Naive thymus-derived CD4-positive, alpha-beta T cell (primary cell): Measurements from ENCODE around the gene EPHA3. TPM values are rescaled to one million over a fixed set of nuclear protein-coding genes. Genes with fewer than 3 reads are reported as not detected.

Source experiments
- ATAC-seq: fragments of 150-1000 bp; cut with Tn5 transposase; 2 replicates; pipeline ENCODE4 v1.10.0; 2021; ENCODE audit warnings: mild to moderate bottlenecking, moderate library complexity
- CTCF ChIA-PET: fragments of 350-600 bp; sonication (Branson Sonifier 250); formaldehyde crosslinking; loops from one replicate; lab custom pipeline; 2021; ENCODE audit warnings: antibody characterized with exemption; lab: Charles Lee
- POLR2A ChIA-PET: fragments of 350-600 bp; sonication (Branson Sonifier 250); formaldehyde crosslinking; loops from one replicate; lab custom pipeline; 2021; ENCODE audit warnings: antibody characterized with exemption, inconsistent platforms; lab: Charles Lee
- DNase-seq, 9 donors: peaks; one replicate each; pipeline versions ENCODE4 v3.0.0 to v3.0.0-alpha.2; 2020 to 2022; ENCODE audit warnings: mixed read lengths in 1 of 9
- H3K27ac ChIP-seq: one replicate; pipeline ENCODE4 v1.7.0; 2013; ENCODE audit warnings: mild to moderate bottlenecking, low read depth, low read length, moderate library complexity
- H3K27me3 ChIP-seq, 2 donors: one replicate each; pipeline ENCODE4 v1.7.0; 2013; ENCODE audit warnings: low read length in 2 of 2, mild to moderate bottlenecking in 2 of 2, moderate library complexity in 2 of 2; ENCODE audit not compliant: control insufficient read depth in 2 of 2, insufficient read depth in 2 of 2
- H3K36me3 ChIP-seq, 3 experiments: 1 replicate in 2 of 3; 2 replicates in 1 of 3; pipeline ENCODE4 v1.7.0; 2013; ENCODE audit warnings: low read length in 3 of 3, mild to moderate bottlenecking in 3 of 3, moderate library complexity in 1 of 3; ENCODE audit not compliant: insufficient read depth in 3 of 3, control insufficient read depth in 2 of 3
- H3K4me1 ChIP-seq, 2 donors: one replicate each; pipeline ENCODE4 v1.7.0; 2013; ENCODE audit warnings: low read length in 2 of 2, mild to moderate bottlenecking in 2 of 2, moderate library complexity in 1 of 2; ENCODE audit not compliant: control insufficient read depth in 2 of 2, insufficient read depth in 2 of 2
- H3K4me3 ChIP-seq: 2 replicates; pipeline ENCODE4 v1.7.0; 2013; ENCODE audit warnings: mild to moderate bottlenecking, low read length
- H3K9me3 ChIP-seq, 3 experiments: 1 replicate in 2 of 3; 2 replicates in 1 of 3; pipeline ENCODE4 v1.7.0; 2013; ENCODE audit warnings: low read length in 3 of 3; ENCODE audit not compliant: control insufficient read depth in 2 of 3
- H3K27ac Mint-ChIP-seq, 9 donors: one replicate each; pipeline ENCODE4 v1.8.0; 2020 to 2022; ENCODE audit warnings: mixed read lengths in 9 of 9, mild to moderate bottlenecking in 8 of 9, moderate library complexity in 5 of 9, inconsistent platforms in 2 of 9
- H3K27me3 Mint-ChIP-seq, 5 donors: one replicate each; pipeline ENCODE4 v1.8.0; 2021 to 2022; ENCODE audit warnings: mixed read lengths in 5 of 5, mild to moderate bottlenecking in 1 of 5
- H3K36me3 Mint-ChIP-seq, 5 donors: one replicate each; pipeline ENCODE4 v1.8.0; 2020 to 2022; ENCODE audit warnings: mixed read lengths in 5 of 5, mild to moderate bottlenecking in 3 of 5, inconsistent platforms in 1 of 5
- H3K4me1 Mint-ChIP-seq, 7 donors: one replicate each; pipeline ENCODE4 v1.8.0; 2020 to 2022; ENCODE audit warnings: mixed read lengths in 7 of 7, mild to moderate bottlenecking in 3 of 7, inconsistent platforms in 1 of 7
- H3K4me3 Mint-ChIP-seq, 10 donors: one replicate each; pipeline ENCODE4 v1.8.0; 2020 to 2022; ENCODE audit warnings: mild to moderate bottlenecking in 10 of 10, mixed read lengths in 10 of 10, moderate library complexity in 6 of 10, inconsistent platforms in 2 of 10
- H3K9me3 Mint-ChIP-seq, 11 donors: one replicate each; pipeline ENCODE4 v1.8.0; 2020 to 2022; ENCODE audit warnings: mixed read lengths in 11 of 11, mild to moderate bottlenecking in 4 of 11, inconsistent platforms in 1 of 11, moderate library complexity in 1 of 11
- intact Hi-C, 2 donors: fragments of 100-400 bp; cut with micrococcal nuclease; formaldehyde crosslinking; loops; one replicate each; pipeline ENCODE4 v1.15.1; 2023
- polyA plus RNA-seq, 2 donors: library from polyadenylated mRNA; unstranded; fragments of 300-500 nt; fragmentation: Illumina TruSeq; gene quantifications; one replicate each; pipeline ENCODE4 v1.2.3, GENCODE V29; 2021
- total RNA-seq, 6 experiments: library from RNA in 5 of 6; stranded (reverse) in 5 of 6; gene quantifications; 1 replicate in 5 of 6; 2 replicates in 1 of 6; pipeline ENCODE4 v1.2.3 and lab custom pipeline; 2021 to 2026

The EPHA3 gene
- total and polyA plus RNA-seq, 7 experiments from 2014 or later = not detected

- no peaks in the 10 kb centered on the region for H3K36me3 ChIP-seq
- Mint-ChIP-seq H3K27me3 (no peaks in the 10 kb centered on the region), H3K27ac (no peak overlapping the region), H3K36me3 (no peaks in the 10 kb centered on the region), H3K4me1 (no peaks in the 10 kb centered on the region), H3K4me3 (no peak overlapping the region), H3K9me3 (peaks cover 0 to 8% (median 0%) of the 10 kb centered on the region in 11 donors)
- H3K4me3 ChIP-seq = no peak overlapping the region
- no peaks in the 10 kb centered on the region for H3K9me3 ChIP-seq
- ChIA-PET CTCF (no interaction called here), POLR2A (no interaction called here)
- H3K4me1 ChIP-seq = no peaks in the 10 kb centered on the region
- ATAC-seq (no peak), DNase-seq (no peak)
- no peaks in the 10 kb centered on the region for H3K27me3 ChIP-seq
- intact Hi-C loops = no loop called here
- H3K27ac ChIP-seq = no peak overlapping the region
These were observed 127.2 kb downstream of the EPHA3 start for GRCh38 chr3:89234620-89235019.

DNA sequence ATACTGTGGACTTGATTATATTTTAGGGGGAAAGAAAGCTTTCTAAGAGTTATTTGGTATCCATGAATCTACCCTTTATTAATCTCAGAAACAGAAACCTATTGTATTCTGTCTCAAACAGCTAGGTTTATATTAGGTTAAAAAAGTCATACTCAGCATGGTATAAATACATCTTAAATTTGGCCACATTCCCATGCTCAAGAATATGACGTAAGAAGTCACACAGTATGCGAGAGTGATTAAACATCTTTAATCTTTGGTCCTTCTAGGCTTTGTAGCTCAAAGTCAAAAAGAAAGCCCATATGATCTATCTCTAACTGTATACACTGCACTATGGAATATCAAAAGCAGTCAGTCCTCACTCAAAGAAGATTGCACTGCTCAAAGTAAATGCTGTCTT, 131.4 kb downstream of the EPHA3 start:
- no peaks in the 10 kb centered on the region for H3K4me1 Mint-ChIP-seq
- ChIA-PET POLR2A (no interaction called here), CTCF (no interaction called here)
- H3K27ac Mint-ChIP-seq = no peak overlapping the region
- no peaks in the 10 kb centered on the region for H3K36me3 Mint-ChIP-seq
- peaks cover 0 to 5% (median 0%) of the 10 kb centered on the region in 11 donors for H3K9me3 Mint-ChIP-seq
- H3K4me1 ChIP-seq = no peaks in the 10 kb centered on the region
- H3K9me3 ChIP-seq = no peaks in the 10 kb centered on the region
- H3K4me3 Mint-ChIP-seq = no peak overlapping the region
- no peaks in the 10 kb centered on the region for H3K27me3 Mint-ChIP-seq
- intact Hi-C loops = no loop called here
- H3K27ac ChIP-seq = no peak overlapping the region
- H3K36me3 ChIP-seq = no peaks in the 10 kb centered on the region
- no peak for DNase-seq
- ATAC-seq = no peak
- no peaks in the 10 kb centered on the region for H3K27me3 ChIP-seq
- H3K4me3 ChIP-seq = no peak overlapping the region

GRCh38 chr3:89239774-89240173, 132.4 kb downstream of the EPHA3 start:
- H3K9me3 ChIP-seq = no peaks in the 10 kb centered on the region
- H3K4me1 ChIP-seq = no peaks in the 10 kb centered on the region
- H3K4me3 ChIP-seq = no peak overlapping the region
- H3K27ac ChIP-seq = no peak overlapping the region
- H3K27ac Mint-ChIP-seq = no peak overlapping the region
- intact Hi-C loops = no loop called here
- H3K36me3 ChIP-seq = no peaks in the 10 kb centered on the region
- H3K4me1 Mint-ChIP-seq = no peaks in the 10 kb centered on the region
- H3K9me3 Mint-ChIP-seq = peaks cover 0 to 5% (median 0%) of the 10 kb centered on the region in 11 donors
- DNase-seq (no peak), ATAC-seq (no peak)
- no peaks in the 10 kb centered on the region for H3K27me3 Mint-ChIP-seq
- POLR2A ChIA-PET = no interaction called here
- no peak overlapping the region for H3K4me3 Mint-ChIP-seq
- CTCF ChIA-PET = no interaction called here
- H3K36me3 Mint-ChIP-seq = no peaks in the 10 kb centered on the region
- no peaks in the 10 kb centered on the region for H3K27me3 ChIP-seq

DNA sequence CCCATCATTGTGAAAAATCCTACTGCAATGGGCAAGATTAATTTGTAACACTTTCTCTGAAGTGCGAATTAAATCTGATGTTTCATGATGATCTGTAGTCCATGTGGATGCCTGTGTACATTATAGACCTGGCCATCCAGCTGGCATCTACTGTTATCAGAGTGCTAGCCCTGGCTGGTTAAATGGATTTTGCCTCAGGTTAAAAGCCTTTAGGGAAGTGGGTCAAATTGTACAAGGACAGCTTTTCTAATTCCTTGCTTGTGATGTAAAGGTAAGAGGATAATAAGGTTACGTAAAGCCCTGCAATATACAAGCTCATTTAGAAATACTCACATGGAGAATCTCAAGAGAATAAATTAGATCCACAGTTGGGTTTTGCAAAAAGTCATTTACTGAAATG, 138.2 kb downstream of the EPHA3 start:
- H3K4me3 ChIP-seq = no peak overlapping the region
- Mint-ChIP-seq H3K4me1 (no peaks in the 10 kb centered on the region), H3K4me3 (no peak overlapping the region), H3K27me3 (no peaks in the 10 kb centered on the region), H3K36me3 (no peaks in the 10 kb centered on the region), H3K9me3 (peaks cover 0 to 20% (median 0%) of the 10 kb centered on the region in 11 donors), H3K27ac (no peak overlapping the region)
- no peaks in the 10 kb centered on the region for H3K36me3 ChIP-seq
- ChIA-PET CTCF (no interaction called here), POLR2A (no interaction called here)
- no peaks in the 10 kb centered on the region for H3K9me3 ChIP-seq
- DNase-seq = no peak
- no peaks in the 10 kb centered on the region for H3K27me3 ChIP-seq
- H3K4me1 ChIP-seq = no peaks in the 10 kb centered on the region
- no peak for ATAC-seq
- intact Hi-C loops = no loop called here
- no peak overlapping the region for H3K27ac ChIP-seq

DNA sequence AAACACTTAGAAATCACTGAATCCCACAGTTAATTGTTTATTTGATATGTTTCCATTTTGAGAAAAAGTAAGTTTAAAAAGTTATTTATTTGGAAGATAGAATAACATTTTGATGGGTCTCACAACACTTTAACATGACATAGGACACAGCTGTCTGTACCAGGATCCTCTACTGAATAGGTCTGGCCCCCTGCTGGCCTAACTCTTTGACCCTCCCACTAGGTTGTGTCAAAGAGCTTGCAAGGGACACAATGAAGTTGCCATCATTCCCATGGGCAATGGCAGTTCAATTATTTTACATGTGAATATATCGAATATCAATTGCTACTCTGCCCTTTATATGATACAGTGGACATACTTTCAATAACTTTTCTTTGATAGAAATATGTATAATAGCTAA, 138.9 kb downstream of the EPHA3 start:
- H3K9me3 ChIP-seq = no peaks in the 10 kb centered on the region
- H3K27me3 ChIP-seq = no peaks in the 10 kb centered on the region
- no peak overlapping the region for H3K4me3 ChIP-seq
- no peaks in the 10 kb centered on the region for H3K36me3 ChIP-seq
- Mint-ChIP-seq H3K4me3 (no peak overlapping the region), H3K4me1 (no peaks in the 10 kb centered on the region), H3K9me3 (peaks cover 0 to 20% (median 0%) of the 10 kb centered on the region in 11 donors), H3K27me3 (no peaks in the 10 kb centered on the region), H3K27ac (no peak overlapping the region), H3K36me3 (no peaks in the 10 kb centered on the region)
- H3K27ac ChIP-seq = no peak overlapping the region
- H3K4me1 ChIP-seq = no peaks in the 10 kb centered on the region
- ChIA-PET CTCF (no interaction called here), POLR2A (no interaction called here)
- intact Hi-C loops = no loop called here
- no peak for ATAC-seq
- no peak for DNase-seq

DNA sequence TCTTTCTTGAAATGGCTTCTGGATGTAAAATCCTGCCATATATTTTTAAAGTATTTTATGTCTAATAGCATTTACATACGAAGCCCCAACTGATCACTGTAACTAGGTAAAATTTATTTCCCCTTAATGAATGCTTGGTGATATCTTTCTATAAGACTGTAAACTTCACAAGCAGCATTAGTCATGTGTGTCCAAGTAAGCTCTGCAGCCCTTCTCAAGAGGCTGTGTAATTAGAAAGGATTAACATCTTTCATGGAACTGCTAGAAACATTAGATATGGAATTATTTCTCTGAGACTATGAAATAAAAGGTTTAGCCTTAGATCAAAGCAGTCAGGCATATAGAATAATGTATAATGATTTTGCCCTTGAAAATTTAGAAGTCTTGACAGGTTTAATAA, 143.3 kb downstream of the EPHA3 start:
- H3K27ac ChIP-seq = no peak overlapping the region
- peaks cover 0 to 20% (median 0%) of the 10 kb centered on the region in 11 donors for H3K9me3 Mint-ChIP-seq
- ATAC-seq = no peak
- no peak for DNase-seq
- ChIA-PET CTCF (no interaction called here), POLR2A (no interaction called here)
- H3K4me3 ChIP-seq = no peak overlapping the region
- H3K36me3 Mint-ChIP-seq = no peaks in the 10 kb centered on the region
- no peaks in the 10 kb centered on the region for H3K4me1 ChIP-seq
- no peaks in the 10 kb centered on the region for H3K9me3 ChIP-seq
- H3K36me3 ChIP-seq = no peaks in the 10 kb centered on the region
- H3K27me3 Mint-ChIP-seq = no peaks in the 10 kb centered on the region
- intact Hi-C loops = no loop called here
- H3K27ac Mint-ChIP-seq = no peak overlapping the region
- no peaks in the 10 kb centered on the region for H3K4me1 Mint-ChIP-seq
- no peak overlapping the region for H3K4me3 Mint-ChIP-seq
- H3K27me3 ChIP-seq = no peaks in the 10 kb centered on the region

DNA sequence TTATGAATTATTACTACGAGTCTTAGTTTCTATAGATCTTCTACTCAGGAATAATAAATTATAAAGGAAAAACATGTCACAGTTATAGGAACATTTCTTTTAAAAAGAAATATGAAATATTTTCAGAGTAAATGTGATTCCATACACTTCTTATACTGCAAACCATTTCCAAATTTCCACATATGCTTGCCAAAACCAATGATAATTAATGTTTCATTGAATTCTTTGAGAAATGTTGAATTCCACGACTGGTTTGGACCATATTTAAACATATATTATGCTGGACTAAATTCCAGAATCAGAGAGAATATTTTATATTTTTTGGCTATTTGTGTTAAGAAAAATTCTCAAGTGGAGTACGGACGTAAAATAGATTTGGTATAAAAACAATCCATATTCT, 144.6 kb downstream of the EPHA3 start:
- Histone ChIP-seq H3K27me3 (no peaks in the 10 kb centered on the region), H3K9me3 (no peaks in the 10 kb centered on the region), H3K4me1 (no peaks in the 10 kb centered on the region), H3K36me3 (no peaks in the 10 kb centered on the region), H3K4me3 (no peak overlapping the region), H3K27ac (no peak overlapping the region)
- intact Hi-C loops = no loop called here
- Mint-ChIP-seq H3K4me1 (no peaks in the 10 kb centered on the region), H3K9me3 (peaks cover 0 to 20% (median 0%) of the 10 kb centered on the region in 11 donors), H3K27ac (no peak overlapping the region), H3K4me3 (no peak overlapping the region), H3K36me3 (no peaks in the 10 kb centered on the region), H3K27me3 (no peaks in the 10 kb centered on the region)
- no peak for DNase-seq
- ChIA-PET POLR2A (no interaction called here), CTCF (no interaction called here)
- no peak for ATAC-seq
